Neural cell (in vitro differentiated cells): ENCODE data around the gene SLC7A1.

ENCODE experiments used
- CTCF ChIP-seq: fragments of 450-650 bp; IDR thresholded peaks from 2 replicates; pipeline ENCODE4 v1.5.1; 2014; ENCODE audit warnings: antibody characterized with exemption, mild to moderate bottlenecking, moderate library complexity; ENCODE audit not compliant: poor library complexity, severe bottlenecking
- EP300 ChIP-seq: fragments of 450-650 bp; conservative IDR thresholded peaks from 2 replicates; pipeline ENCODE4 v1.6.1; 2014; ENCODE audit warnings: antibody characterized with exemption, mild to moderate bottlenecking, moderate library complexity; ENCODE audit not compliant: poor library complexity, severe bottlenecking
- EZH2 ChIP-seq: fragments of 200-600, 300-800 bp; shearing (Covaris generic), sonication (generic); IDR thresholded peaks from 2 replicates; pipeline ENCODE4 v1.6.1; 2014; ENCODE audit warnings: antibody characterized with exemption, low read length, borderline replicate concordance, mild to moderate bottlenecking; ENCODE audit not compliant: insufficient read depth, poor library complexity, severe bottlenecking
- MXI1 ChIP-seq: fragments of 450-650 bp; conservative IDR thresholded peaks from 2 replicates; pipeline ENCODE4 v1.6.1; 2014; ENCODE audit warnings: antibody characterized with exemption, mild to moderate bottlenecking; ENCODE audit not compliant: poor library complexity, severe bottlenecking
- POLR2AphosphoS5 ChIP-seq: IDR thresholded peaks from 2 replicates; pipeline ENCODE4 v1.6.1; 2012
- RAD21 ChIP-seq: fragments of 450-650 bp; conservative IDR thresholded peaks from 2 replicates; pipeline ENCODE4 v1.6.1; 2014; ENCODE audit warnings: antibody characterized with exemption, mild to moderate bottlenecking, moderate library complexity
- REST ChIP-seq: IDR thresholded peaks from 2 replicates; pipeline ENCODE4 v1.6.1; 2012; ENCODE audit warnings: borderline replicate concordance
- SMC3 ChIP-seq: fragments of 450-650 bp; conservative IDR thresholded peaks from 2 replicates; pipeline ENCODE4 v1.6.1; 2014; ENCODE audit warnings: antibody characterized with exemption, mild to moderate bottlenecking, moderate library complexity; ENCODE audit not compliant: poor library complexity
- TAF1 ChIP-seq: IDR thresholded peaks from 2 replicates; pipeline ENCODE4 v1.6.1; 2012; ENCODE audit warnings: low read depth

GRCh38 chr13:29514720-29515310 lies 80.7 kb downstream of the SLC7A1 start:
- no peak for TF ChIP-seq POLR2AphosphoS5
- TF ChIP-seq CTCF, result no peak
- no peak for TF ChIP-seq REST
- no peak for TF ChIP-seq EZH2
- TF ChIP-seq TAF1, result no peak
- no peak for TF ChIP-seq RAD21
- no peak for TF ChIP-seq SMC3
- TF ChIP-seq MXI1, result no peak
- no peak for TF ChIP-seq EP300
